NCI-H748 treated with DMSO at 0.1 percent for 48 hours (cell line): ENCODE measurements around the gene XRCC1.
"Not testable (repeated sequence)": the region's sequence is repeated elsewhere in the genome, so short reads cannot be mapped to it uniquely, and the experiment has no call there.

Source experiments
- DNase-seq: peaks from one replicate; lab custom pipeline; 2025; lab: John Stamatoyannopoulos, UW

XRCC1 gene

DNA sequence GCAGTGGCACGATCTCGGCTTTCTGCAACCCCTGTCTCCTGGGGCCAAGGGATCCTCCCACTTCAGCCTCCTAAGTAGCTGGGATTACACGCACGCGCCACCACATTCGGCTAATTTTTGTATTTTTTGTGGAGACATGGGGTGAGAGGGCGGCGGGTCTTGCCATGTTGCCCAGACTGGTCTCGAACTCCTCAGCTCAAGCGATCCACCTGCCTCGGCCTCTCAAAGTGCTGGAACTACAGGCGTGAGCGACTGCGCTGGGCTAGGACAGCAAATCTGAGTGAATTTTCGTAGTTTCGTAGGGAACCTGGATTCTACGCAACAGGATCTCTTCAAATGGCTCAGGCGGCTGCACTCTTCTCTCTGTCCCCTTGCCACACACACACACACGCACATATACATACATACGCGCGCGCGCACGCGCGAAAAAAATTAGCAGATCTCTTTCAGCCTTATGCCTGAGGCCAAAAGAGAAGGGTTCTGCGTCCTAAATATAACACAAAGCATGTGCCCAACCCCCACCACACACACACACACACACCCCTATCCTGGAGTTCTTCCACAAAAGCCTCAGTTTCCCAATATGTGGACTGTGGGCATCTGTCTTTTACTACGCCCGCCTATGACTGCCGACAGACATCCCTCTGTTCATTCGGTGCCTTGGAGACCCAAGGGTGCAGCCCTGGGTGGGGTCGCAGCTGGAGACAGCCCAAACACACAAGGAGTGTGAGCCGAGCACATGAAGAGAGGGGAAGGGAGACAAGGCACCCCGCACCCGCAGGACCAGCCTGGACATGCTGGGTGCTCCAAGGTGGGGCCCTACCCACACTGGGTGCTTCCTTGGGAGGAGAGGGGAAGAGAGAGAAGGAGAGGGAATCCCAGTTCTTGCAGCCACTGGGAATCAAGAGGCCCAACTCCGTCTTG, 890 bp upstream of the XRCC1 start:
- DNase-seq, result no peak

DNA sequence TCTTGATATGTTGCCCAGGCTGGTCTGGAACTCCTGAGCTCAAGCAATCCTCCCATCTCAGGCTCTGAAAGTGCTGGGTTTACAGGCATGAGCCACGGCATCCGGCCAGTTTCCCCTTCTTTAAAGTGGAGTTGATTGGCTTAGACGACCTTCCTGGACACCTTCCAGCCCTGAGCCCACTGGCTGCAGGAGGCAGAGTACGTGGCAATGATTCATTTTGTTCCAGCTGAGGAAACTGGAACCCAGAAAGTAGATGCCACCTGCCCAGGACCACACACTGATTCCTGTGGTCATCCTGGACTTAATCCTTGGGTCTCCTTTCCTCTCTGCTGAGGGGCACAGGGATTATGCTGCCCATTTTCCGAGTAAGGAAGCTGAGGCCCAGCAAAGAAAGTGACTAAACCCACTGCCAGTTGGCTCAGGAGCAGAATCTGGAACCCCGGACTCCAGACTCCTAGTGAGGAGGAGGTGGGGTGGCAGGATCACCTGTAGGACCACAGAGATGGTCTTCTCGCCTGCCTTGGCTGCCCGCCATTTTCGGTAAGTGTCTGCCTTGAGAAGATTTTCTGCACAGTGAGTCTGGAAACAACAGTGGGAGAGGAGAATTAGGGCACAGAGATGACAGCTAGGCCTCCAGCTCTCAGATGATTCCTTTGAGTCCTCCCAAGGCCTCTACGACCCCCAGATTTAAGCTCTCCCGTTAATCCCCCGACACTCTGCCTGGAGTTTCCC, 737 bp downstream of the XRCC1 start:
- DNase-seq, result no peak

DNA sequence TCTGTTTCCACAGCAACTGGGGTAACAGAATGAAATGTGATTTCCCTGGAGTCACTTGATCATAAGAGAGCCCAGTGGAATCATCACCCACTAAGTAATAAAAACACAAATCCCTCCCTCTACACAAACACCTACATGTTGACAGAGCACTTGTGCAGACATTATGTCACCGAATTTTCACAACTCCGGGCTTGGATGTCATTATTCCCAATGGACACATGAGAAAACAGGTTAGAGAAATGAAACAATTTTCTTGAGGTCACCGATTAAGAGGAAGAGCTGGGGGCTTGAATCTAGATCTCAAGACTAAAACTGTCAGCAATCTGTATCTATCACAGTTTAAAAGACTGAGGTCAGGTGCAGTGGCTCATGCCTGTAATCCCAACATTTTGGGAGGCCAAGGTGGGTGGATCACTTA, 3.1 kb downstream of the XRCC1 start:
- DNase-seq, result peak; percentile 91

DNA sequence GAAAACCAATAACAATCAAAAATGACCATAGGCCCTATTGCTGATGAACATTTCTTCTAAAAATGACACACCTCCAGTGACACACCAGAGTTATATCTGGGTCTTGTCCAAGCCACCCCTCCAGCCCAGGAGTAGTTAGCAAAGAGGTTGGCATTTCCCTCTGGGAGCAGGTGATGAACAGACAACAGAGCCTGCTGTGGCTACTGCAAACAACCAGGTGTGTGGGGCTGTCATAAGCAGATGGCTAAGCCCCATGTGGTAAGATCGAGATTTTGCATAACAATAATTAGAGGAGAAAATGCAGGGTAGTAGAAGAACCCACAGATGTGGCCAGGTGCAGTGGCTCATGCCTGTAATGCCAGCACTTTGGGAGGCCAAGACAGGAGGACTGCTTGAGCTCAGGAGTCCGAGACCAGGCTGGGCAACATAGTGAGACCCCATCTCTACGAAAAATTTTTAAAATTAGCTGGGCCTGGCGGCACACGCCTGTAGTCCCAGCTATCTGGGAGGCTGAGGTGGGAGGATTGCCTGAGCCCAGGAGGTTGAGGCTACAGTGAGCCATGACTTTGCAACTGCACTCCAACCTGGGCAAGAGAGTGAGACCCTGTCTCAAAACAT, 5.0 kb downstream of the XRCC1 start:
- peak; percentile 66 for DNase-seq

DNA sequence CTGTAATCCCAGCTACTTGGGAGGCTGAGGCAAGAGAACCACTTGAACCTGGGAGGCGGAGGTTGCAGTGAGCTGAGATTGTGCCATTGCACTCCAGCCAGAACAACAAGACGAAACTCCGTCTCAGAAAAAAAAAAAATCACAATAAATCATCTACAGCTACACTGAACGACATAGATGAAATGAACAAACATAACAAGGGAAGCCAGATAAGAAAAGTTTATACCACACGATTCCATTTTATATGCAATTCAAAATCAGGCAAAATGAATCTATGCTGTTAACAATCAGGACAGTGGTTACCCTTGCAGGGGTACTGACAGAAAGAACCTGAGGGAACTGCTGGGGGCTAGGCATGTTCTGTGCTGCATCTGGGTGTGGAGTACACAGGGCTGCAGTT, 5.7 kb downstream of the XRCC1 start:
- DNase-seq, result no peak

DNA sequence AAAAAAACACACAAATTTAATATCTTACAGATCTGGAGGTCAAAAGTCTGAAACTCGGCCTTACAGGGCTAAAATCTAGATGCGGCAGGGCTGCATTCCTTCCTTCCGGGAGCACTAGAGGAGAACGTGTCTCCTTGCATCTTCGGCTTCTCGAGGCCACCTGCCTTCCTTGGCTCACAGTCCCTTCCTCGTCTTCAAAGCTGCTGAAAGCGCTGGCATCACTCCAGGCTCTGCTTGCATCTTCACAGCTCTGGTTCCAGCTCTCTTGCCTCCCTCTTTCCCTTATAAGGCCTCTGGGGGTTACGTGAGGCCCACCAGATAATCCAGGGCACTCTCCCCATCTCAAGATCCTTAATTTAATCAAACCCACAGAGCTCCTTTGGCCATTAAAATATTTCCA, 10.5 kb downstream of the XRCC1 start:
- no peak for DNase-seq

DNA sequence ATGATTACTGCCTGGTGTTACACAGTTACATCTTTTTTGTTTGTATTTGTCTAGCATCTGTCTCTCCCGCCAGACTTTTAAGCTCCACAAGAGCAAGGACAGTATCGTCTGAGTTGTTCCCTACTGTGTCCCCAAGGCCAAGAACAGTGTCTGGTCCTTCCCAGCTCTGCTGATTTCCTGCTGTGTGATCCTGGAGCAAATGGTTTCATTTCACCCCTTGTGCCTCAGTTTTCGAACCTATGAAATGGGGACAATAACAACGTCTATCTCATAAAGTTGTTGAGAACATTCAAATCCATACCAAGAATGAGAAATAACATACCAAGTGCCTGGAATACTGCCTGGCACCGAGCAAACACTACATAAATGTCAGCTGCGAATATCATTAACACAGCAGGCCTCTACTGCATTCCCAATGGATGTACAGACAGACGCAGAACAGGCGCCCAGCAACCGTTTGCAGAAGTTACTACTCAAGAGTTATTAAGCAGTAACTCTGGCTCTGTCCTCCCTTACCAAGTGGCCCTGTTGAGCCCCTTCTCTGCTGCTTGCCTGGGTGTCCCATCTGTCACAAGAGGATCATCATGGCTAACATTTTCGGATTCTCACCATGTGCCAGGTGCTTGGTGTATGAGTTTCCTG, 11.4 kb downstream of the XRCC1 start:
- no peak for DNase-seq

DNA sequence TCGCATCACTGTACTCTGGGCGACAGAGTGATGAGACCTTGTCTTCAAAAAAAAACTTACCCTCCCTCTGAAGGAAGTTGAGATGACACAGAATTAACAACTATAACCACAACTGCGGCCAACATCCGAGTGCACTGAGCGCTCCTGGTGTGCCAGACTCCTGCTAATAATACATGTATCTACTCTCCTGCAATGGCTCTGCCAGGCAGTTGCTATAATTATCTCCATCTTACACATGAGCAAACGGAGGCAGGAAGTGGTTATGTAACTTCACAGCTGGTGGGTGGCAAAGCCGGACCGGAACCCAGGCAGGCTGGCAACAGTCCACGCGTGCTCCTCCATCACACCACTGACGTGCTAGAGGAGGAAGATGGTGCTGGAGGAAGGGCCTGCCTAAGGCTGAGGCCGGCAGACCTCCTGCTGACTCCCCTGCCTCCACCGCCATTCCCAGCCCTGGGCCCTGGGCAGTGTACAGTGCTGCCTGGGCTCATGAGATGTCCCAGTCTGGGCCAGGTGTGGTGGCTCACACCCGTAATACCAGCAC, 12.6 kb downstream of the XRCC1 start:
- no peak for DNase-seq

DNA sequence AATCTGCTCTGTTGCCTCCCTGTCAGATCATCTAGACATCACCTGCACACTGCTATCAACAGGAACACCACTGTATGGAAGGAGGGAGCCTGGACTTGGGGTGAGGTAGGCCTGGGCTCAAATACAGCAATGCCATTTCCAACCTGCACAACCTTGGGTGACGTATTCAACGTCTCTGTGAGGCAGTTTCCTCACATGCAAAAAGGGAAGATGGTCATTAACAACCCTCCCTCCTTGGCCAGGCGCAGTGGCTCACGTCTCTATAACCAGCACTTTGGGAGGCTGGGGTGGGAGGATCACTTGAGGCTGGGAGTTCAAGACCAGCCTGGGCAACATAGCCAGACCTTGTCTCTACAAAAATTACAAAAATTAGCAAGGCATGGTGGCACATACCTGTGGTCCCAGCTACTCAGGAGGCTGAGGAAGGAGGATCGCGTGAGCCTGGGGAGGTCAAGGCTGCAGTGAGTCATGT, 13.1 kb downstream of the XRCC1 start:
- no peak for DNase-seq

DNA sequence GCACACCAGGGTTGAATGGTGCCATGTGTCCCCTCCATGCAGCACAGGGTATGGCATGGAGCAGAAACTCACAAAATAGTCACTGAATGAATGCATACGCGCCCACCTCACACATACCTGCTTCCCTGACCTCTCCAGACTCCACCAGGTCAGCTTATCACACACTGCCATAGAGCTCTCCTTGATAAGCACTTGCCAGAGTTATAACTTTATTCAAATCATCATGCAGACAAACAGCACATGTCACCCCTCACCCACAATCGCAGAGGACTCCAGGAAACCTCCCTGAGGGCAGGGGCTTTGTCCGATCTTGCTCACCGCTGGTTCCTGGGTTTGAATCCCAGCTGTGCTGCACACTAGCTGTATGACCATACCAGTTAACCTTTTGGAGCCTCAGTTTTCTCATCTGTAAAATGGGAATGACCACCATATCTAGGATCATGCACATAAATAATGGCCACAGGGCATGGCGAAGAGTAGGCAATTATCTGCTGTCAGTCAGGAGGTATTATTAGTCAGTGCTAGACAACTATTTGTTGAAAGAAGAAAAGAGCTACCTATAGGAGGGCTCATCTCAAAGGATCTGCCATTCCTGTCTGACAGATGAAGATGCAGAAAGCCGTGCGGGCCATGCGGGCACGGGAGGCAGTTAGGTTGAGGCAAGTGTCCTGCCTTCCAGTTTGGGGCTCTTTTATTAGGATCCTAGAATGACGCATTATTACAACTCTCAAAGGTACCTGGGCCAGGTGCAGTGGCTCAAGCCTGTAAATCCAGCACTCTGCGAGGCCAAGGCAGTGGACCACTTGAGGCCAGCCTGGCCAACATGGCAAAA, 14.0 kb downstream of the XRCC1 start:
- DNase-seq, result no peak

DNA sequence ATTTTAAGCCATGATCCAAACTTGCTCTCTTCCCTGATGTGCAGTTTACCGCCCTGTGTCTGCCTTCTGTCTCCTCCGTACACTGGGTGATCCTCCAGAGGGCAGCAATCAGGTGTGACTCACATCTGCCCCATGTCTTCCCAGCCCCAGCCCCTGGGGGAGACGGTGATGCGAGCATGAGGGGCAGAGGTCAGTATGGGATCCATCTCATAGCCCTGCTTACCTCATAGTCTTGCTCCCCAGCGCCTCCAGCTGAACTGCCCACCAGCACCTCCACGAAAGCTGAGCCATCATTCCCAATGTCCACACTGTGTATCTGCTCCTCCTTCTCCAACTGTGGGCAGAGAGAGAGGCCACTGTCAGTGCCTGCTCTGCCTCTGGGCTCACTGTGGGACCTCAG, 14.6 kb downstream of the XRCC1 start:
- no peak for DNase-seq

DNA sequence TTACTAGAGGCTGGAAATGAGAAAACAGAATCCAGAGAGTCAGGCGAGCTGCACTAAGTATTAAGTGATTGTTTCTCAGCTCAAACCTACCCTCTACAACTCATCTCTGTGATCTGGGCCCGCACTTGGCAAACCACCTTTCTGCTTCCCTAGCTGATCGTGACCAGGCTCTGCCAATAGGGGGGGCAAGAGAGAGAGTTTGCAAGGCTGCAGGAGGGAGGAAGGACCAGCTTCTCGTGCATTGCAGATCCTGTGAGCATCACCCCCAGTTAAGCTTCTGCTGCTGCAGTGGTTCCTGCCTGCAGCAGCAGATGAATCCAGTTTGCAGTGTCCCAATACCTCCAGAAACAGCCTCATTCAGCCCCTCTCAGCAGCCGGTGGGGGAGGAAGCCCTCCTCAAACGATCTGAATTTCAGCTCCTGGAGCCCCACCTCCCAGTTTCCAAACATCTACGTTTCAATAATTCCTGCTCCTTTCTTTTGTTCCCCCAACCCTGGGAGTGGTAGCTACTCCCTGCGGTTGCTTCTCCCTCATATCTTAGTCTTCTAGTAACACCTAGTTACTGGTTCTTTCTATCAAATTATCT, 20.0 kb downstream of the XRCC1 start:
- DNase-seq, result peak; percentile 64

DNA sequence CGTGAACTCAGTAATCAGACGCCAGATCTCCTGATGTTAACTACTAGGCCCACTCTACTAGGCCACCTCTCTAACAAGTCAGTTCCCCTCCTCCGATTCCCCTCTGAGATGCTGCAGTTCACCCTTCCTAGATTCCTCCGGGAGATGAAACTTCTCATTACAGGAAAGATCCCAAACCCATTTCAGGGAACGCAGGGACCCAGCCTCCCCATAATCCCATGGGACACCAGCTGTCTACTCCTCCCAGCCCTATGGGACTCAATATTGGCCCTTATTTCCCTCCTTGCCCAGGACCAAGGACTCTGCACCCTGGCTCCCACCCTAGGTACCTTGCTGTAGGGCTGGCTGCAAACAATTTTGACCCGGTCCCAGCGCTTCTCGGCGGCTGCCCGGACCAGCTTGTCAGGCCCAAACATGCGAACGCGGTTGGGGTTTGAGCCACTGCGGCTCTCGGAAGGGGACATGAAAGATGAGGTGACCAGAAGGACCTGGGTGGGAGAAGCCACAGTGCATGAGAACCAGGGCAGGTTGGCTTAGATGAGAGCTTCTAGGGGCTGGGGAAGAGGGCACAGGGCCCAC, 20.9 kb downstream of the XRCC1 start:
- no peak for DNase-seq

DNA sequence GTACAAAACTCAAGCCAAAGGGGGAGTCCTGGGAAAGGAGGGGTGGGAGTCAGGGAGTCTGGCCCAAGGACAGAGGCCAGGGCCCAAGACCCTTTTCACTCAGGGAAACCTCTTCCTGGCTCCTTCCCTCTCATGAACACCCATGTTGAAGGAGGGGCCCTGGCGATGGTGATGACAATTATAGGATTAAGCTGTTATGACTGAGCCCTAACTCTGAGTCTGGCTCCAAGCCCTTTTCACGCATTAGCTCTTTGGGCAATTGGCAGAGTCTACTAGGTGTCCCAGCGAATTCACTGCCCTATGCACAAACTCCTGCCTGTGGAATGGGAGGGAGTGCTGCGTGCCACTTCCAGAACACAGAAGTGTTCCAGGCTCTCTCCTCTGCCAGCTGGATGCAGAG, 21.7 kb downstream of the XRCC1 start:
- no peak for DNase-seq

DNA sequence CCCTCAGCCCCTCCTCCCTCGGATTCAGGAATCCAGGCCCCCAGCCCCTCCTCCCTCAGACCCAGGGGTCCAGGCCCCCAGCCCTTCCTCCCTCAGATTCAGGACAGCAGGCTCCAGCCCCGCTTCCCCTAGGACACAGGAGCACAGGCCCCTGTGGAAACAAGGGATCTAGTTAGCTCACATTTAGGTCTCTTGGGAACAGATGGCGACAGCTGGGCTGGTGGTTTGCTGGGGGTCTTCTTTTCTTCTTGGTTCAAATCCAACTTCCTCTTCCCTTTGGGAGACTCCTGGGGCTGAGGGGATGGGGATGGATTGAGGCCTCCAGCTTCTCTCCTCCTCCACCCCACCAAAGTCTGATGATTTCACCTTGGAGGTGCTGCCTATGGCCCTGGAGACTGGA, 22.7 kb downstream of the XRCC1 start:
- DNase-seq, result no peak

DNA sequence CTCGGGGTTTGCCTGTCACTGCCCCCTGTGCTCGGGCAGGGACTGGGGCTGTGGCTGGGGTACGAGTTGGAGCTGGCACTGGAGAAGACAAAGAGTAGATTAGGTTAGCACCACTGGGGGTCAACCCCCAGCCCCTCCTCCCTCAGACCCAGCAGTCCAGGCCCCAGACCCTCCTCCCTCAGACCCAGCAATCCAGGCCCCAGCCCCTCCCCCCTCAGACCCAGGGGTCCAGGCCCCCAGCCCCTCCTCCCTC, 23.2 kb downstream of the XRCC1 start:
- DNase-seq, result no peak

DNA sequence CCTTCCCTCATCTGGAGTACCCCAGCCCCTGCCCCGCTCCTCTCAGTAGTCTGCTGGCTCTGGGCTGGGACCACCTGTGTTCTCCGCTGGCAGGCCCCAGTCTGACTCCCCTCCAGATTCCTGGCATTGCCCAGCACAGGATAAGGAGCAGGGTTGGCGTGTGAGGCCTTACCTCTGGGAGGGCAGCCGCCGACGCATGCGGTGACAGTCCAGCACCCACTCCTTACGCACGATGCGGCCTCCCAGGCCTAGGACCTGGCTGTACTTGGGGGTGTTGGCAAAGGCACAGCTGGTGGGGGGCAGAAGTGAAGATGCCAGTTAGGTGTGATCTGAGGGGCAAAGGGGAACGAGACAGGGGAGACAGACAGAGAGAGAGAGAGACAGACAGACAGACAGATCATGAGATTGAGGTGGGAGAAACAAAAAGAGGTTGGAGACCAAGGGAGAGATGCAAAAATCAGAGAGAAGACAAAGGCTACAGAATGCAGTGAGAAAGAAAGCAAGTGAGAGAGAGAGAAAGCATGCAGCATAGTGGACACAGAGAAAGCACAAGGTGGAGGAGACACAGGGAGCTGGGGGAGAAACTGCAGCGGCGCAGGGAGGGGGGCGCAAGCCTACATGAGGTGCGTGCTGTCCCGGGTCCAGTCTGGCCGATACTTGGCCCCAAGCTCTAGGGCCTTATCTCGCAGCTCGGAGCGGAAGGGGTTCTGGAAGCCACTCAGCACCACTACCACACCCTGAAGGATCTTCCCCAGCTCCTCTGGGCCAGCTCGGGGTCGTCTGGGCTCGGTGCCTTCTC, 23.7 kb downstream of the XRCC1 start:
- DNase-seq, result no peak

DNA sequence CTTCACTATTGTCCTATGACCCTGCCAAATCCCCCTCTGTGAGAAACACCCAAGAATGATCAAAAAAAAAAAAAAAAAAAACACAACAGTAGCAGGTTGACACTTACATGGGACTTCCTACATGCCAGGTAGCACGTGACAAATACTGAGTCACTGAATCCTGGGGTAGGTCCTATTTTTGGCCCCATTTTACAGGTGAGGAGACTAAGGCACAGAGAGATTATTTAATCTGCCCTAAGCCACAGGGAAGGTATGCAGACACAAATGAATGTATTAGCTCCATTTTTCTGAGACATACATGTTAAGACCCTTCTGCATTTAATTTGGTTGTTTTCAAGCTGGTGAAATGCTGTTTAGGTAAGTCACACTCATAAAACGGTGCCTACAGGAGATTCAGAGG, 26.6 kb downstream of the XRCC1 start:
- no peak for DNase-seq

DNA sequence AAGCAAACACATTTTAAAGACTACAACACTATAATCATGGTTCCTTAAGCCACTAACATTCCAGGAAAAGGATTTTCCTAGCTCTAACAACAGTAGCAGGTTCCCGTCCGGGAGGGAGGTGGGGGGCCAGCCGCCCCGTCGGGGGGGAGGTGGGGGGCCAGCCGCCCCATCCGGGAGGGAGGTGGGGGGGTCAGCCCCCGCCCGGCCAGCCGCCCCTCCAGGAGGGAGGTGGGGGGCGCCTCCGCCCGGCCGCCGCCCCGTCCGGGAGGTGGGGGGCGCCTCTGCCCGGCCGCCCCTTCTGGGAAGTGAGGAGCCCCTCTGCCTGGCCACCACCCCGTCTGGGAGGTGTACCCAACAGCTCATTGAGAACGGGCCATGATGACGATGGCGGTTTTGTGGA, 27.4 kb downstream of the XRCC1 start:
- not testable (repeated sequence) for DNase-seq

DNA sequence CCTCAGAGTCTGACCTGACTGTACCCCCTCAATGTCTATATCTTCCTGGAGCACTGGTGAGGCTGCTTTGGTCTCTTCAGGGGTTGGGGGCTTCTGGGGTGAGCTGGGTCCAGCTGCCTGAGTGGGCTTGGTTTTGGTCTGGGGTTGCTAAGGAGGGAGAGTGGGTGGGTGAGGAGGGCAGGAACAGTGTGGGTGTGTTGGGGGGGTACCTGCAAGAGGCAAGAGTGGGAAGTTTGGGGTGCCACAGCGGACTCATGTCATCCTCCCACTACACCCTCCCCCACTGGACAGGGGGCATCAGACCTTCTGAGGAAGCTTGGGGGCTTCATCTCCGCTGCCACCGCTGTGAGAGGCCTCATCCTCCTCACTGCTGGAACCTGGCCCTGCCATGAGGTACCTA, 28.7 kb downstream of the XRCC1 start:
- no peak for DNase-seq
